Hindlimb muscle (tissue), 1 donor: ENCODE data around the gene PHF14. TPM values are rescaled to one million over a fixed set of nuclear protein-coding genes. Genes with fewer than 3 reads are reported as not detected.

Experiments used
- DNase-seq: peaks from one replicate; pipeline ENCODE4 v3.0.0-alpha.2; 2013
- polyA plus RNA-seq: library from polyadenylated mRNA; unstranded; fragments of 120-200 nt; gene quantifications from one replicate; pipeline ENCODE4 v1.2.1, GENCODE V29; 2013; ENCODE audit not compliant: insufficient read length

Gene PHF14
- polyA plus RNA-seq, 1 donor, result 29.7 TPM

GRCh38 chr7:11104578-11104977 is 130.9 kb downstream of the PHF14 start:
- no peak for DNase-seq

GRCh38 chr7:11109659-11110058 is 136.0 kb downstream of the PHF14 start:
- DNase-seq, result no peak

DNA sequence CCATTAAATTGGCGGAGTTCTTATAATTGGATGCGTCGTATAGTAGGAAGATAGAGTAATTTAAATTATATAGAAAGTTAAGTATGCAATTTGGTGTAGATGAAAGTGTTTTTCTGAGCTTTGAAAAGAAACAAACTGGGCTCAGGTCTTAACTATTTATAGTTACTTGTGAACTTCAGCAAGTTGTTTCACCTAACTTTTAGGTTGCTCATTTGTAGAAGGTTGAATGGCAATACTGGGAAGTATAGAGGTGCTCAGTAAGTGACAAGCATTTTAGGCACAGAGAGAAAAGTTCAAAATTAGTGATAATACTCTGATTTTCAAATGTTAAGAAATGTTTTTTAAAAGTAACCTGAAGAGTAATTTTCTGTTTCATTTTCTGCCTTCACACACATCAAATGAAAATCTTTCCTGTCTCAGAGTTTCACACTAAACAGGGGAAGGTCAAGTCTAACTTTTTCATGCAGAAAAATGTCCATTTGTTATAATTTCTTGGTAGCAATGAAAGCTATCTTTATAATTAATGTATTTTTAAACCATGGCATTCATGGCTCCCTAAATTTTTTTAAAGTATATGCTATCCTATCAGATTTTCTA is 146.5 kb downstream of the PHF14 start:
- no peak for DNase-seq

DNA sequence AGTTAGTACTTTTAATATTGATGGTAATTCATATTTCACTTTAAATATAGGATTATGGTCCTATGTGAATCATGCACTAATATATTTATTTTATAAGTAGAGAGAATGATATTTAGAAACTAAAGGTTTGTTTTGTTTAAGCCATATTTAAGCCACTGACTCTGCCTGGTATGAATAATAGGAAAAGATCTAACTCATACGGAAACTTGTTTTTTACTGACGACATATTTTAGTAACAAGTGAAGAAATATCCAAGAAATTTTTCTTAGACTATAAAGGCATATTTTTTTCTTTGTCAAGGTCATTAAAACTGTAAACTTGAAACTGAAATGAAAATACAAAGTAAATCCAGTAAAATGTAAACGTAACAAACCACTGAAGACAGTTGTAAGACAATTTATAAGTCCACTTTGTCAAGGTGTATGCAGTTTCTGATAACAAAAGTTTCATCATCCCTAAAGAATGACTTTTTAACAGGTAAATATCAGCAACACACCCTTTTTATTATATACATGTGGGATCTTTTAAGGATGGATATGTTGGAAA is 147.1 kb downstream of the PHF14 start:
- no peak for DNase-seq

DNA sequence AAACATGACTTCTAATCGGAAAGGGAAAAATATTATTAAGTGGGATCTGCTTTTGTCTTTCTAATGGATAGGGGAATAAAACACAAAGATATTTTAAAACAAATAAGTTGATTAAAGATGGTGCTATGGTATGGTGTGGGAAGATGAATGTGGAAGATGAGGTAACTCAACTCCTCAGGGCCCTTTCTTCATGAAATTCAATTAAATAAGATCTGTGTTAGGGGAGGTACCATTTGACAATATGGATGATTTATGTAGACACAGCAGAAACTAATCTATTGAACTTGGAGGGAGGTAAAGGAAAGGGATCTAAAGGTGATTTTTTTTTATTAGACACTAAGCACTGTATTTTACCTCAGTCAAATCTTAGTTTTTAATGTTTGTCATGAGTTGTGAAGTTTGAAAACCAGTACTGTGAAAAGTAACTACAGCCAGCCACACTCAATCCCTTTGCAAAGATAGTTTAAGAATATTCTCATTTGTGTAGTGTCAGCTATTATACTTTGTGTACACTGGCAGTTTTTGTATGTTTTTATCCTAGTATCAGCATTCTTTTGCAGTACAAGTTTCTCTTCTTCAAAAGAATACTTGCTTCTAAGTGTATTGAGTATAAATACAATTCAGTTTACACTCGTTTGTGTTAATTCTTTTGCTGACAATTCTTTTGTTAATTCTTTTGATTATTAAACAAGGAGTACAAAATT is 151.3 kb downstream of the PHF14 start:
- no peak for DNase-seq

- no peak for DNase-seq
Measured at GRCh38 chr7:11127114-11127785, 153.6 kb downstream of the PHF14 start.

DNA sequence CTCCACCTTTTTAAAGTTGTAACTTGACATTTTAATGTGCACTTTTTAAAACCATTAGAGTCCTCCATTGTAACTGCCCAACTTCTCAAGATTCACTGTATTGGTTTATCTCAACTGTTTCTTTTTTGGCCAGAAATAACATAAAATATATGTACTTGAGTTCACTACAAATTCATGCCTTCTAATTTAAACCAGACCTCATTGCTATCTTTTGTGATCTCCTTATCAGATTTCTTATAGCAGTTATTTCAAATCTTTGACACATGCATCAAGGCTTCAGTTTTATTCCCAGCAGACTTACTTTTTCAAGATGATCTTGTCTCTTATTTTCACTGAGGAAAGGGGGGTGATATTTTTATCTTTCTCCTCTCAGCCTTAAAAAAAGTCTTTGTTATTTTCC is 154.3 kb downstream of the PHF14 start:
- no peak for DNase-seq

GRCh38 chr7:11128498-11128897 is 154.8 kb downstream of the PHF14 start:
- DNase-seq, result no peak

- DNase-seq, result no peak
Measured at GRCh38 chr7:11130012-11130411, 156.3 kb downstream of the PHF14 start.

- no peak for DNase-seq
Measured at GRCh38 chr7:11130601-11131000, 156.9 kb downstream of the PHF14 start.

DNA sequence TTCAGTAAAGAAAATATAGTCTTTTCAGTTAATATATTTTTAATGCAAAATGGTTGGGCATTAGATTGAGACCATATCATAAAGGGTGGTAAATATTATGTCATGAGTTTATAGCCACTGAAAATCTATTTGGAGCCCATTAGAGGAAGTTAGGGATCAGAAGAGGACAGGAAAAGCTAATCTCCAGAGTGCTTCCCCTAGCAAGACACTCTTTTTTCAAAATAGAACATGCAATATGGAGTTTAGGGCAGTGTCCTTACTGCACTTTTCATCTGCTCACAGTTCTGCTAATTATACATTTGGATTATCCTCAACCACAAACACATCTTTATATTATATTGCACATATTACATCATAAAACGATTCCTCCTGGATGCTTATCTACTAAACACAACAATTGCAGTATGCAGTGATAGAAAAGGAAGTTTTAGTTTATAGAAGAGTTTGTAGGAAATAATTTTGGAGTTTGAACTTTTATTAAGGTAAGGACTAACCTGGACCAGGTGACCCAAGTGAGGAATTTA is 159.8 kb downstream of the PHF14 start:
- no peak for DNase-seq

GRCh38 chr7:11135573-11135972 is 161.9 kb downstream of the PHF14 start:
- DNase-seq, result no peak

DNA sequence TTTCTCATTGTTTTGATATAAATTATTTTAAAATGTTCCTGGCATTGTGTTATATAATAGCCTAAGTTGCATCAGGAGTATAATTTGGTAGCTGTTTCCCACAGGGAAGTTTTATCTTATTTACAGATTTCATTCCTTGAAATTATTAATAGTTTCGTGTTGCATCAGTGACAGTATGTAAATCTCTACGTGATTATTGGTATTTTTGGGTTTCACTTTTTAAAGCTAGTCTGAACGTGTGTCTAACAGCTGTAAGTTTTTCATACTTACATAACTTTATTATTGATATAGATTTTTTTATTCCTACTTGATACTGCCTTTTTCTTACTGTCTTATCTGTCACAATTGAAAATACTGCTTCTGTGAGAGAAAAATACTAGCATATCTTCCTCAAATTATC is 167.9 kb downstream of the PHF14 start:
- DNase-seq, result no peak

GRCh38 chr7:11153694-11154093 is 180.0 kb downstream of the PHF14 start:
- no peak for DNase-seq

GRCh38 chr7:11155883-11156282 is 182.2 kb downstream of the PHF14 start:
- no peak for DNase-seq

GRCh38 chr7:11161499-11161898 is 187.8 kb downstream of the PHF14 start:
- DNase-seq, result no peak

GRCh38 chr7:11163220-11163619 is 189.5 kb downstream of the PHF14 start:
- no peak for DNase-seq

DNA sequence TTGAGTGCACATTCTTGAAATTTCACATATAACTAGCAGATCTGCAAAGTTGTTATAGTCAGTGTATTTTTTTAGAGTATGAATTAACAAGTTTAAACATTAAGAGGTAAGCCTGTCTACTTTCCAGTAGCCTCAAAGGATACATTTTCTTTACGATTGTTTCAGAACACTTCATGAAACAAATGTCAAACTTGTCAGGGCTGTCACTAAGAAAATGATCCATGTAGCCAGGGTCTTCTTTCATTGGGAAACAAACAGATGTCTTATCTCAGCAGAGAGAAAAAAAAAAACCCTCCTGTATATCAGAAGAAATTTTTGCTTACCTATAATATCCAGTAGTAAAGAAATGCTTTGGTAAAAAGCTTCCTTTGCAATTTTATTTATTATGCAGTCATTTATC is 192.4 kb downstream of the PHF14 start:
- DNase-seq, result no peak

DNA sequence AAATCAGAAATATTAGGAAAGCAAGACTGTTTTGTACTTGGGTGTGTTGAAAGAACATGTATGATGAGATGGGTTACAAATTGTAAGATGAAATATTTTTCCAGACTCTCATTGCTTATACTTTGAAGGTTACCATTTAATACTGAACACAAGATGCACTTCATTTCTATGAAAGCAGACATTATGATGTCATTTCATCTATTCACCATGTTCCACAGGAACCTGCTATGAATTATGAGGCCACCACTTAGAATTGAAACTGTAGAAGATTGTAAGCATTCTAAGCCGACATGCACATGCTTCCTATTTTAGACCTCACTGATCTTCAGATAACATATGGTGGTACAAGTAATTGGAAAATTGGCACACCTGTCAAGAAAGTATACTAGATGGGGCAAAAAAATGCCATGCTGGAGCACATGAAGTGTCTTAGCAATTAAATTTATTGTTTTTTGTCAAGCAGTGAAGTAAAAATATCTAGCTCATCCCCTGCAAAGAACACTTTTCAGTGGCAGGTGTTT is 195.0 kb downstream of the PHF14 start:
- no peak for DNase-seq

DNA sequence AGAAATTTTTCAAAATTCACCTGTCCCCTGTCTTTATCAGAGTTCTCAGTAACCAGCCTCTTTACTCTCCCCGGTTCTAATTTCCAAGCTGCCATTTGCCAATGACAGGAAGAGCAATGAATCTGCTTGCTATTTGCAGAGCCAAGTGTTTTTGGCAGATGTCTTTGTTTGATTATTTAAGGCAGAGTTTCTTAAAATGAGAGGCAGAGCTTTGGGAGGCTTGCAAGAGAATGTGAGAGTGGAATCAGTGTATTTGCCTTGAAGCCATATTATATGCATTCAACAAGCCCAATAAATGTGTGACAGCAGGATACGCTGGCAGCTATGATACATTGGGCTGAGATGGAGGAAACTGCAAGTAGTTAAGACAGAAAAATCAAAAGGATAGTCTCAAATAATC is 196.5 kb downstream of the PHF14 start:
- DNase-seq, result no peak

- DNase-seq, result no peak
Measured at GRCh38 chr7:11170863-11171568, 197.3 kb downstream of the PHF14 start.

DNA sequence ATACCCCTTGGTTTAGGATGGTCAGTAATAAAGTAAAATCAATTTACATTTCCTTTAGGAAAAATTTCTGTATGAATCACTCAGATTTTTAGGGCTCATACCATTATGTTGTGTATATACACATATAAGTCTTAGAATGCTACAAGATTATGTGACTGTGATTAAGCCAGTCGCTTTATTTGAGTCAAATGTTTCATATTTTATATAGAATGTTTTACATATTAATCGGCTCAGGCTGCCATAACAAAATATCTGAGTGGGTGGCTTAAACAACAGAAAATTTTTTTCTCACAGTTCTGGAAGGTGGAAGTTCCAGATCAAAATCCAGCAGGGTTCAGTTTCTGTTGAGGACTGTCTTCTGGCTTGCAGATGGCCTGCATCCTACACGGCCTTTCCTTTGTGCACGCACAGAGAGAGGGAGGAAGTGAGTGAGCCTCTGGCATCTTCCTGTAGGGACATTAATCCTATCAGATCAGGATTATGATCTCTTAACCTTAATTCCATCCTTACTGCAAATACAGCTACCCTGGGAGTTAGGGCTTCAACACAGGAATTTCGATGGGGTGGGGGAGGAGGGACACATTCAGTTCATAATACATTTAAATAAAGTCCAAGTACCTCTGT is 198.0 kb downstream of the PHF14 start:
- no peak for DNase-seq
